Measurements from ENCODE around the gene PRKAG3. TPM values are rescaled to one million over a fixed set of nuclear protein-coding genes. Genes with fewer than 3 reads are reported as not detected.

PRKAG3 gene
- total and polyA plus RNA-seq, 9 of the 15 experiments (the other 6 are each of a cell fraction or from before 2014, with no cell fraction given), result not detected

DNA sequence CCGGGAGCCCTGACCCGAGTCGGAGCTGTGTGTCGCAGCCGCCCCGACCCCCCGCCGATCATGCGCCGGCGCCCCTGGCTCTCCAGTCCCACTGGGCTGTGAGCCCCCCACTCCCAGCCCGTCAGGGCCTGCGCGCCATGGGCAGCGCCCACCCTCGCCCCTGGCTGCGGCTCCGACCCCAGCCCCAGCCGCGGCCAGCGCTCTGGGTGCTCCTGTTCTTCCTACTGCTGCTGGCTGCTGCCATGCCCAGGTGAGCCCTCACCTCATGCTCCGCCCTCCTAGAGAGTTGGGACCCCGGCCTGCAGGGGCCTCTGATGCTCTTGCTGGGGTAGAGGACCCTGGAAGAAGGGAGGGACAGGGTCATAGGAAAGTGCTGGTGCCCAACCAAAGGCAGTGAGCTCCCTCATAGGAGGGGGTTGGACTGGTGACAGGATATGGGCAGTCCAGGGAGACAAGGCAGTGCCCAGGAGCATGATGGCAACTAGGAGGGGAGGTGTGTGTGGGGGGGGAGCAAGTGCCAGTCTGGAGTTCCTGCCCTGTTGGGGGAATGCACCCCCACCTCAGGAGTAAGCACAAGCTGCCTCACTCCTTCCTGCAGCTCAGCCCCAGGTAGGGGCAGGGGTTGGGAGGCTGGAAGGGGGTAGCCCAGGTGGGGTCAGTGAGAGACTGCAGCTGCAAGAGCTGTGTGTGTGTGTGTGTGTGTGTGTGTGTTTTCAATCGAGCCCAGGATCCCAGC is 49.4 kb upstream of the PRKAG3 start (continued):
- TF ChIP-seq, protein P1, sequence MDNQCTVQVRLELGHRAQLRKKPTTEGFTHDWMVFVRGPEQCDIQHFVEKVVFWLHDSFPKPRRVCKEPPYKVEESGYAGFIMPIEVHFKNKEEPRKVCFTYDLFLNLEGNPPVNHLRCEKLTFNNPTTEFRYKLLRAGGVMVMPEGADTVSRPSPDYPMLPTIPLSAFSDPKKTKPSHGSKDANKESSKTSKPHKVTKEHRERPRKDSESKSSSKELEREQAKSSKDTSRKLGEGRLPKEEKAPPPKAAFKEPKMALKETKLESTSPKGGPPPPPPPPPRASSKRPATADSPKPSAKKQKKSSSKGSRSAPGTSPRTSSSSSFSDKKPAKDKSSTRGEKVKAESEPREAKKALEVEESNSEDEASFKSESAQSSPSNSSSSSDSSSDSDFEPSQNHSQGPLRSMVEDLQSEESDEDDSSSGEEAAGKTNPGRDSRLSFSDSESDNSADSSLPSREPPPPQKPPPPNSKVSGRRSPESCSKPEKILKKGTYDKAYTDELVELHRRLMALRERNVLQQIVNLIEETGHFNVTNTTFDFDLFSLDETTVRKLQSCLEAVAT (IDR thresholded peaks at IDR 0.05), result no peak
- TF ChIP-seq SMAD4 (CRISPR knock-in tag; conservative IDR thresholded peaks at IDR 0.05) (no peak), ZNF316 (IDR thresholded peaks at IDR 0.05) (no peak), ARHGAP35 (IDR thresholded peaks at IDR 0.05; ENCODE audit: partially characterized antibody) (no peak), SMARCE1 (IDR thresholded peaks at IDR 0.05) (no peak), SPI1 (IDR thresholded peaks at IDR 0.05; ENCODE audit: borderline replicate concordance, low read depth, low read length) (no peak), ZNF75A (CRISPR knock-in tag; IDR thresholded peaks at IDR 0.05) (no peak), ZNF212 (CRISPR knock-in tag; IDR thresholded peaks at IDR 0.05) (no peak), THRAP3 (IDR thresholded peaks at IDR 0.05; ENCODE audit: borderline replicate concordance) (no peak)
- TF ChIP-seq, protein P2, sequence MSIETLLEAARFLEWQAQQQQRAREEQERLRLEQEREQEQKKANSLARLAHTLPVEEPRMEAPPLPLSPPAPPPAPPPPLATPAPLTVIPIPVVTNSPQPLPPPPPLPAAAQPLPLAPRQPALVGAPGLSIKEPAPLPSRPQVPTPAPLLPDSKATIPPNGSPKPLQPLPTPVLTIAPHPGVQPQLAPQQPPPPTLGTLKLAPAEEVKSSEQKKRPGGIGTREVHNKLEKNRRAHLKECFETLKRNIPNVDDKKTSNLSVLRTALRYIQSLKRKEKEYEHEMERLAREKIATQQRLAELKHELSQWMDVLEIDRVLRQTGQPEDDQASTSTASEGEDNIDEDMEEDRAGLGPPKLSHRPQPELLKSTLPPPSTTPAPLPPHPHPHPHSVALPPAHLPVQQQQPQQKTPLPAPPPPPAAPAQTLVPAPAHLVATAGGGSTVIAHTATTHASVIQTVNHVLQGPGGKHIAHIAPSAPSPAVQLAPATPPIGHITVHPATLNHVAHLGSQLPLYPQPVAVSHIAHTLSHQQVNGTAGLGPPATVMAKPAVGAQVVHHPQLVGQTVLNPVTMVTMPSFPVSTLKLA (conservative IDR thresholded peaks at IDR 0.05), result no peak
- TF ChIP-seq, protein P3, sequence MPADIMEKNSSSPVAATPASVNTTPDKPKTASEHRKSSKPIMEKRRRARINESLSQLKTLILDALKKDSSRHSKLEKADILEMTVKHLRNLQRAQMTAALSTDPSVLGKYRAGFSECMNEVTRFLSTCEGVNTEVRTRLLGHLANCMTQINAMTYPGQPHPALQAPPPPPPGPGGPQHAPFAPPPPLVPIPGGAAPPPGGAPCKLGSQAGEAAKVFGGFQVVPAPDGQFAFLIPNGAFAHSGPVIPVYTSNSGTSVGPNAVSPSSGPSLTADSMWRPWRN (IDR thresholded peaks at IDR 0.05; ENCODE audit: low read depth), result no peak

Data from K562 (cell line).